AG04449 (cell line): ENCODE results near the gene PGAM1.

Experiments
- CTCF ChIA-PET: fragments of 350-600 bp; formaldehyde crosslinking; extraction: SDS; loops from one replicate; lab custom pipeline; 2021; ENCODE audit warnings: antibody characterized with exemption; lab: Yijun Ruan, JAX
- POLR2A ChIA-PET: fragments of 400-600, 350-600 bp; formaldehyde crosslinking; extraction: SDS; loops from one replicate; lab custom pipeline; 2020; ENCODE audit warnings: antibody characterized with exemption, inconsistent platforms; lab: Yijun Ruan, JAX
- DNase-seq: peaks from one replicate; pipeline ENCODE4 v3.0.0-alpha.2; 2010; ENCODE audit warnings: low read depth, low spot score
- H3K4me3 ChIP-seq: 2 replicates; pipeline ENCODE4 v1.5.1; 2011; ENCODE audit warnings: low read depth, mild to moderate bottlenecking, control low read depth, low read length
- CTCF ChIP-seq: IDR thresholded peaks from one replicate; pipeline ENCODE4 v1.5.1; 2011; ENCODE audit warnings: mild to moderate bottlenecking, moderate library complexity, low read length, control low read depth, inconsistent platforms; ENCODE audit not compliant: insufficient read depth; ENCODE audit errors: missing control alignments

PGAM1 gene

GRCh38 chr10:97383159-97383558 lies 42.8 kb upstream of the PGAM1 start:
- no peak for TF ChIP-seq CTCF
- H3K4me3 ChIP-seq, result no peak overlapping the region
- no peak for DNase-seq
- POLR2A ChIA-PET, result no interaction called here
- CTCF ChIA-PET, result no interaction called here

- CTCF ChIA-PET, result no interaction called here
- no peak overlapping the region for H3K4me3 ChIP-seq
- POLR2A ChIA-PET, result no interaction called here
- no peak for TF ChIP-seq CTCF
- no peak for DNase-seq
Measured at GRCh38 chr10:97384156-97384555, 41.8 kb upstream of the PGAM1 start.

GRCh38 chr10:97384641-97385040 lies 41.4 kb upstream of the PGAM1 start:
- ChIA-PET CTCF (no interaction called here), POLR2A (no interaction called here)
- DNase-seq, result no peak
- no peak for TF ChIP-seq CTCF
- no peak overlapping the region for H3K4me3 ChIP-seq

- CTCF ChIA-PET, result no interaction called here
- POLR2A ChIA-PET, result no interaction called here
- no peak overlapping the region for H3K4me3 ChIP-seq
- no peak for DNase-seq
- no peak for TF ChIP-seq CTCF
Measured at GRCh38 chr10:97385565-97385964, 40.4 kb upstream of the PGAM1 start.

- POLR2A ChIA-PET, result no interaction called here
- CTCF ChIA-PET, result no interaction called here
- H3K4me3 ChIP-seq, result no peak overlapping the region
- DNase-seq, result no peak
- no peak for TF ChIP-seq CTCF
Measured at GRCh38 chr10:97388152-97388551, 37.8 kb upstream of the PGAM1 start.

GRCh38 chr10:97390091-97390490 lies 35.9 kb upstream of the PGAM1 start:
- DNase-seq, result no peak
- ChIA-PET POLR2A (no interaction called here), CTCF (interaction anchor here (1.6 kb wide), 1 partner anchor 10 kb away, joined by 4 read pairs; the partner anchor contains the start of gene RRP12)
- no peak overlapping the region for H3K4me3 ChIP-seq
- no peak for TF ChIP-seq CTCF
